Keratinocyte (primary cell): ENCODE measurements around the gene TNRC6A. TPM values are rescaled to one million over a fixed set of nuclear protein-coding genes. Genes with fewer than 3 reads are reported as not detected.

ENCODE experiments used
- DNase-seq: peaks from one replicate; pipeline ENCODE4 v3.0.0-alpha.2; 2011; ENCODE audit warnings: low read depth, missing footprints, low spot score
- FAIRE-seq: peaks from 2 replicates; lab custom pipeline; 2011; peaks lifted over from hg19 to GRCh38; lab: Jason Lieb, UNC
- H2AFZ ChIP-seq: 2 replicates; pipeline ENCODE4 v1.6.0; 2012; ENCODE audit warnings: low read length, control low read depth, inconsistent platforms; ENCODE audit not compliant: control insufficient read depth
- H3K27ac ChIP-seq: 2 replicates; pipeline ENCODE4 v1.5.1; 2011; ENCODE audit warnings: low read length; ENCODE audit not compliant: control insufficient read depth, insufficient read depth
- H3K27me3 ChIP-seq: 3 replicates; pipeline ENCODE4 v1.6.0; 2011; ENCODE audit warnings: low read length; ENCODE audit not compliant: control insufficient read depth, insufficient read depth; ENCODE audit errors: extremely low read depth
- H3K36me3 ChIP-seq, 2 experiments: 2 replicates in 1 of 2; 3 replicates in 1 of 2; pipeline ENCODE4 v1.5.1; 2011; ENCODE audit warnings: low read length in 2 of 2, mild to moderate bottlenecking in 1 of 2; ENCODE audit not compliant: control insufficient read depth in 2 of 2, insufficient read depth in 2 of 2; ENCODE audit errors: extremely low read depth in 1 of 2
- H3K4me1 ChIP-seq: 3 replicates; pipeline ENCODE4 v1.5.1; 2011; ENCODE audit warnings: low read length; ENCODE audit not compliant: control insufficient read depth, insufficient read depth; ENCODE audit errors: extremely low read depth
- H3K4me2 ChIP-seq: 3 replicates; pipeline ENCODE4 v1.6.0; 2011; ENCODE audit warnings: low read depth, low read length; ENCODE audit not compliant: control insufficient read depth, insufficient read depth; ENCODE audit errors: extremely low read depth
- H3K4me3 ChIP-seq, 3 experiments: fragments of 200-600 bp in 1 of 3; sonication (generic) in 1 of 3; 2 replicates in 2 of 3; 3 replicates in 1 of 3; pipeline ENCODE4 v1.5.1; 2011 to 2016; ENCODE audit warnings: low read length in 3 of 3, mild to moderate bottlenecking in 3 of 3, control low read depth in 2 of 3, inconsistent platforms in 1 of 3, low read depth in 1 of 3, mixed read lengths in 1 of 3, mixed run types in 1 of 3, moderate library complexity in 1 of 3; ENCODE audit not compliant: control insufficient read depth in 2 of 3, insufficient read depth in 2 of 3; ENCODE audit errors: extremely low read depth in 1 of 3
- H3K79me2 ChIP-seq: 2 replicates; pipeline ENCODE4 v1.6.0; 2012; ENCODE audit warnings: low read length; ENCODE audit not compliant: control insufficient read depth, insufficient read depth
- H3K9ac ChIP-seq: 3 replicates; pipeline ENCODE4 v1.6.0; 2011; ENCODE audit warnings: low read length; ENCODE audit not compliant: control insufficient read depth, insufficient read depth; ENCODE audit errors: extremely low read depth
- H3K9me1 ChIP-seq: 3 replicates; pipeline ENCODE4 v1.6.0; 2011; ENCODE audit warnings: low read length; ENCODE audit not compliant: control insufficient read depth, insufficient read depth; ENCODE audit errors: extremely low read depth
- H3K9me3 ChIP-seq: 2 replicates; pipeline ENCODE4 v1.5.1; 2012; ENCODE audit warnings: low read depth, low read length; ENCODE audit not compliant: control insufficient read depth
- H4K20me1 ChIP-seq: 3 replicates; pipeline ENCODE4 v1.6.0; 2011; ENCODE audit warnings: low read length; ENCODE audit not compliant: control insufficient read depth, insufficient read depth; ENCODE audit errors: extremely low read depth
- CTCF ChIP-seq, 3 experiments: IDR thresholded peaks in 1 of 3; conservative IDR thresholded peaks in 1 of 3; optimal IDR thresholded peaks in 1 of 3; 2 replicates in 2 of 3; 3 replicates in 1 of 3; pipeline versions ENCODE3 to v1.5.1; 2011; ENCODE audit warnings: low read length in 3 of 3, mild to moderate bottlenecking in 3 of 3, moderate library complexity in 2 of 3, control low read depth in 1 of 3, inconsistent platforms in 1 of 3; ENCODE audit not compliant: insufficient read depth in 2 of 3; ENCODE audit errors: extremely low read depth in 1 of 3
- dilution Hi-C: fragments of 300-500 bp; cut with MboI; formaldehyde crosslinking; loops from one replicate; pipeline ENCODE4 v1.7.0; 2020; ENCODE audit warnings: low sequenced_read_pairs; ENCODE audit not compliant: extremely low pct_ligation_motif_present
- polyA plus RNA-seq, 5 experiments: library from polyadenylated mRNA; depleted of rRNA in 3 of 5; stranded (reverse) in 3 of 5; stranded (forward) in 1 of 5; unstranded in 1 of 5; fragments of >200 nt; gene quantifications; 1 replicate in 1 of 5; 2 replicates in 3 of 5; 3 replicates in 1 of 5; pipeline versions ENCODE4 v1.2.1 to v1.2.3, GENCODE V29; 2011 to 2012; ENCODE audit warnings: missing spikeins in 2 of 5, low read depth in 1 of 5, low replicate concordance in 1 of 5

The TNRC6A gene
- polyA plus RNA-seq, 1 donor (not counting 4 experiments of a cell fraction or from before 2014, with no cell fraction given) = 23.3 TPM

- Histone ChIP-seq H3K36me3 (no peaks in the 10 kb centered on the region), H3K9ac (no peak overlapping the region), H3K4me1 (peaks cover 22% of the 10 kb centered on the region), H3K79me2 (no peaks in the 10 kb centered on the region), H3K9me3 (no peaks in the 10 kb centered on the region), H3K27ac (no peak overlapping the region), H3K27me3 (no peaks in the 10 kb centered on the region), H4K20me1 (no peaks in the 10 kb centered on the region), H3K4me3 (no peak overlapping the region), H3K9me1 (no peaks in the 10 kb centered on the region), H2AFZ (peak overlapping the region; percentile 12), H3K4me2 (no peak overlapping the region)
- FAIRE-seq (no peak), DNase-seq (no peak)
- no peak for TF ChIP-seq CTCF (optimal IDR thresholded peaks at IDR 0.05 in 1 of 3, IDR thresholded peaks at IDR 0.05 in 1 of 3, conservative IDR thresholded peaks at IDR 0.05 in 1 of 3; ENCODE audit: extremely low read depth in 1 of 3, insufficient read depth in 2 of 3, low read length in 3 of 3)
- dilution Hi-C loops = no loop called here
Observed at GRCh38 chr16:24685539-24686432, 43.7 kb upstream of the TNRC6A start.

GRCh38 chr16:24686678-24687077 is 42.8 kb upstream of the TNRC6A start:
- no peak overlapping the region for H3K4me2 ChIP-seq
- DNase-seq (no peak), FAIRE-seq (no peak)
- dilution Hi-C loops = no loop called here
- no peaks in the 10 kb centered on the region for H3K9me1 ChIP-seq
- H4K20me1 ChIP-seq = no peaks in the 10 kb centered on the region
- H3K9ac ChIP-seq = no peak overlapping the region
- H3K4me3 ChIP-seq = no peak overlapping the region
- H3K9me3 ChIP-seq = no peaks in the 10 kb centered on the region
- no peak overlapping the region for H2AFZ ChIP-seq
- no peaks in the 10 kb centered on the region for H3K36me3 ChIP-seq
- H3K79me2 ChIP-seq = no peaks in the 10 kb centered on the region
- TF ChIP-seq CTCF (optimal IDR thresholded peaks at IDR 0.05 in 1 of 3, IDR thresholded peaks at IDR 0.05 in 1 of 3, conservative IDR thresholded peaks at IDR 0.05 in 1 of 3; ENCODE audit: extremely low read depth in 1 of 3, insufficient read depth in 2 of 3, low read length in 3 of 3) = no peak
- H3K4me1 ChIP-seq = peaks cover 15% of the 10 kb centered on the region
- no peak overlapping the region for H3K27ac ChIP-seq
- no peaks in the 10 kb centered on the region for H3K27me3 ChIP-seq
